Fibroblast of lung (primary cell): Measurements from ENCODE around the gene MARK4.

Experiments
- EZH2 ChIP-seq: IDR thresholded peaks from 2 replicates; pipeline ENCODE4 v1.5.1; 2012; ENCODE audit warnings: low read length, control low read depth, mild to moderate bottlenecking; ENCODE audit errors: missing control alignments
- TF ChIP-seq, protein P1 (sequence below), 2 donors: IDR thresholded peaks in 1 of 2; conservative IDR thresholded peaks in 1 of 2; 1 replicate in 1 of 2; 2 replicates in 1 of 2; pipeline ENCODE4 v1.5.1; 2011 to 2012; ENCODE audit warnings: low read length in 2 of 2, control low read depth in 1 of 2, inconsistent platforms in 1 of 2, low read depth in 1 of 2, mild to moderate bottlenecking in 1 of 2

- TF ChIP-seq, protein P1, sequence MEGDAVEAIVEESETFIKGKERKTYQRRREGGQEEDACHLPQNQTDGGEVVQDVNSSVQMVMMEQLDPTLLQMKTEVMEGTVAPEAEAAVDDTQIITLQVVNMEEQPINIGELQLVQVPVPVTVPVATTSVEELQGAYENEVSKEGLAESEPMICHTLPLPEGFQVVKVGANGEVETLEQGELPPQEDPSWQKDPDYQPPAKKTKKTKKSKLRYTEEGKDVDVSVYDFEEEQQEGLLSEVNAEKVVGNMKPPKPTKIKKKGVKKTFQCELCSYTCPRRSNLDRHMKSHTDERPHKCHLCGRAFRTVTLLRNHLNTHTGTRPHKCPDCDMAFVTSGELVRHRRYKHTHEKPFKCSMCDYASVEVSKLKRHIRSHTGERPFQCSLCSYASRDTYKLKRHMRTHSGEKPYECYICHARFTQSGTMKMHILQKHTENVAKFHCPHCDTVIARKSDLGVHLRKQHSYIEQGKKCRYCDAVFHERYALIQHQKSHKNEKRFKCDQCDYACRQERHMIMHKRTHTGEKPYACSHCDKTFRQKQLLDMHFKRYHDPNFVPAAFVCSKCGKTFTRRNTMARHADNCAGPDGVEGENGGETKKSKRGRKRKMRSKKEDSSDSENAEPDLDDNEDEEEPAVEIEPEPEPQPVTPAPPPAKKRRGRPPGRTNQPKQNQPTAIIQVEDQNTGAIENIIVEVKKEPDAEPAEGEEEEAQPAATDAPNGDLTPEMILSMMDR (conservative IDR thresholded peaks at IDR 0.05 in 1 of 2, IDR thresholded peaks at IDR 0.05 in 1 of 2; ENCODE audit: low read depth in 1 of 2, low read length in 2 of 2), result no peak
- no peak for TF ChIP-seq EZH2
Measured at GRCh38 chr19:45206328-45206727, 44.7 kb upstream of the MARK4 start.
